Stimulated activated CD4-positive, alpha-beta T cell treated with anti-CD3 and anti-CD28 coated beads, Interleukin-15, amount 100 ng/mL, for 1 hour (primary cell): Measurements from ENCODE around the gene FBXL17.
"Not testable (repeated sequence)": the region's sequence is repeated elsewhere in the genome, so short reads cannot be mapped to it uniquely, and the experiment has no call there.

Experiments
- DNase-seq, 2 donors: peaks; one replicate each; pipeline ENCODE4 v3.0.0-alpha.2; 2020; ENCODE audit warnings: low read depth in 1 of 2, low spot score in 1 of 2

Gene FBXL17

GRCh38 chr5:108167174-108167573 is 214.7 kb downstream of the FBXL17 start:
- no peak for DNase-seq

- DNase-seq = no peak
These were observed 217.3 kb downstream of the FBXL17 start for GRCh38 chr5:108164574-108164973.

DNA sequence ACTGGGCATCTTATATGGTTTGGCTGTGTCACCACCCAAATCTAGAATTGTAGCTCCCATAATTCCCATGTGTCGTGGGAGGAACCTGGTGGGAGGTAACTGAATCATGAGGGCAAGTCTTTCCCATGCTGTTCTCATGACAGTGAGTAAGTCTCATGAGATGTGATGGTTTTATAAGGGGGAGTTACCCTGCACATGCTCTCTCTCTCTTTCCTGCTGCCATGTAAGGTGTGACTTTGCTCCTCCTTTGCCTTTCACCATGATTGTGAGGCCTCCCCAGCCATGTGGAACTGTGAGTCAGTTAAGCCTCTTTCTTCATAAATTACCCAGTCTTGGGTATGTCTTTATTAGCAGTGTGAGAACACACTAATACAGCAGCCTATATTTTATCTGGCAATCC is 229.0 kb downstream of the FBXL17 start:
- not testable (repeated sequence) for DNase-seq

GRCh38 chr5:108149369-108149768 is 232.5 kb downstream of the FBXL17 start:
- DNase-seq = no peak

DNA sequence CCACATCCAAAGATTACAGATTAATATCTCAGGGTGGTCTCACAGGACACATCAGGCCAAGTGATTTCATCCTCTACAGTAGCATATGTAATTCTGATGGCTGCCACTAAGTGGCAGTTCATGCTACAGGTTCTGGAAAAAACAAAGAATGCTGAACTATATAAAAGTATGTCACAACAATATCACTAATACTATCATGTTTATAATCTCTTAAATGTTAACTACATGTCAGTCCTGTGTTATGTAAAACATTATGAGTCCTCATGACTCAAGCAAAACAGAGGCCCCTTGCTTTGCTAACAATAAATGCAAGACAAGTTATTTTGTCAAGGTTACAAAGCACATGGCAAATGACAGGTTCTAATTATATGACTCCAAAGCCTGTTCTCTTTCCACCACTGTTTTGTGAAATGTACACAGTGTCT is 233.2 kb downstream of the FBXL17 start:
- no peak for DNase-seq

GRCh38 chr5:108146222-108146621 is 235.7 kb downstream of the FBXL17 start:
- no peak for DNase-seq

DNA sequence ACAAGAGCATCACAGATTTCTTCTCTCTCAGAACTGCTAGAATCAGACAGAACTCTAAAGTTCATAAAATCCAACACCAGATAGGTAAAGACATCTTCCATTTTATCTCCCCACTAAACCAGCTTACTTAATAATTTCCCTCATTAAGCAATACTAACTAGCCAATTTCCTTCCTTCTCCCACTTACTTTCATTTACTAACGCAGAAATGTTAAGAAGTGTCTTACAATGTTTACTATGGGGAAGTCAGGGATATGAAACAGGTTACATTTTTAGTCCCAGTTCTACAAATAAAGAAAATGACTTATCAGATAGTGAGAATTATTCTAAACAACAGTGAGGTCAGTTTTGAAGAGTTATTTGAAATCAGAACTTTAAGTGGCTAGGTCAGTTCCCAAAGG is 236.5 kb downstream of the FBXL17 start:
- DNase-seq = no peak

DNA sequence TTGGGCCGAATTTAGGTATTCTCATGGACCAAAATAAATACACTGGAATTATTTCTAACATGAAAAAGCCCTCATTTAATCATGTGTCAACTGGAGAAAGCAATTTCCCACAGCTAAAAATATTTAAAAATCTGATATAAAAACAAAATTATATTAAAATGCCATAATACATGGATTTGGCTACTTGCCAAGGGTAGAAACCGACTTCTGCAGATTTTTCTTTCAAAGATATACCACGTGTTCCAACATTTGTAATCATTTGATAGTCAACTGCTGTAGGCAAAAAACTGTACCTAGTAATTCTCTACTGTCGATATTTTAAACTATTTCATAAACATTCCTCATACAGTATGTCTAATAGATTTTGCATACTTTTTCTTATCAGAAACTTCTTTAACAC is 237.6 kb downstream of the FBXL17 start:
- DNase-seq = no peak

GRCh38 chr5:108143581-108143980 is 238.3 kb downstream of the FBXL17 start:
- DNase-seq = no peak

GRCh38 chr5:108141676-108142075 is 240.2 kb downstream of the FBXL17 start:
- no peak for DNase-seq

- DNase-seq = no peak
These were observed 245.4 kb downstream of the FBXL17 start for GRCh38 chr5:108136493-108136892.

DNA sequence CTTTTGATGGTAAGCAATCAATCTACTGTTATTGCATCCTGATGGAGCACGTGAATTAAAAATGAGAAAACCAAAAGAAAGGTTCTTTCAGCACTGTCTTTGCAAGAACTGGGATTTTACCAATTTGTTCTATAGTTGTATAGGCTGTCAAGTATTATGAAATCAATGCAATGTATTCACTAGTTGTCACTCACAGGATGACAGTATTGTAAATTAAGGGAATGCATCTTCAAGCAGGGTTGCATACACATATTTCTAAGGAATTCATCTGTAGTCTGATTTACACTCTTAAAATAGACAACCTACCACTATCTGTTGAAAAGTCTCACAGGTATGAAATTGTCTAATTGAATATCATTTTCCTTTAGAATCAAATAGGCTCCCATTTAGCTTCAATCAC is 252.8 kb downstream of the FBXL17 start:
- DNase-seq = no peak

GRCh38 chr5:108125771-108126511 is 256.0 kb downstream of the FBXL17 start:
- no peak for DNase-seq

DNA sequence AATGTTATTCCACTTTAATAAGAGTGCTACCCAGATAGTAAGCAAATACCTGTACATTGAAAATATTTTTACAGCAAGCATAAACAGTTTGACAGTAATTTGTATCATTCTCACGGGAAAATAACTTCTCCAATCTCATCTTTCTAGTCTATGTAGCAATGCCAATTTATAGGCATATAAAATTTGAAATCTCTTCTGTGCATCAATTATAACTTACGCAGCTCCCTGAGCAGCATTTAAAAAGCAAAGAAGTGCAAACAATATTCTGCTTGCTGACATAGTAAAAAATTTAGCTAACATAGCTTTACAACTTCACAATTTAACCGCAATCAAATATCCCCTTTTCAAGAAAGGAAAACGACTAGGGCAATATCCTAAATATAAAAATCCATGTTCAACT is 257.3 kb downstream of the FBXL17 start:
- DNase-seq = no peak

DNA sequence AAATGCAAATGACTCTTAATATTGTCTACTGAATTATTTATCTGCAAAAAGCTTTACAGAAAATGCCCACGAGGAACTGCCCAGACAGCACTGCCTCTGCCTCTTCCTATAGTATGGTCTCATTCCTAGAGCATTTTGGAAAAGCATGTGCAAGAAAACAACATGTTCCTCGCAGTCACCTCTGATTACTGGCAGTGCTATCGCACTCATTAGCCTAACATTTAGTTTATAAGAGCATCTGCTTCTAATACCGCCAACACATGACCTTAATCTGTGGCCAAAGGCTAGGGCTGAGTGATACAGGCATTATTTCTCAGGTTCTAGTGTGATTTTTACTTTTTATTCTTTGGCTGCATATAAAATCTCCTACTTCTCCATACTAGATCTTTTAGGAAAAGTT is 259.2 kb downstream of the FBXL17 start:
- DNase-seq = no peak

DNA sequence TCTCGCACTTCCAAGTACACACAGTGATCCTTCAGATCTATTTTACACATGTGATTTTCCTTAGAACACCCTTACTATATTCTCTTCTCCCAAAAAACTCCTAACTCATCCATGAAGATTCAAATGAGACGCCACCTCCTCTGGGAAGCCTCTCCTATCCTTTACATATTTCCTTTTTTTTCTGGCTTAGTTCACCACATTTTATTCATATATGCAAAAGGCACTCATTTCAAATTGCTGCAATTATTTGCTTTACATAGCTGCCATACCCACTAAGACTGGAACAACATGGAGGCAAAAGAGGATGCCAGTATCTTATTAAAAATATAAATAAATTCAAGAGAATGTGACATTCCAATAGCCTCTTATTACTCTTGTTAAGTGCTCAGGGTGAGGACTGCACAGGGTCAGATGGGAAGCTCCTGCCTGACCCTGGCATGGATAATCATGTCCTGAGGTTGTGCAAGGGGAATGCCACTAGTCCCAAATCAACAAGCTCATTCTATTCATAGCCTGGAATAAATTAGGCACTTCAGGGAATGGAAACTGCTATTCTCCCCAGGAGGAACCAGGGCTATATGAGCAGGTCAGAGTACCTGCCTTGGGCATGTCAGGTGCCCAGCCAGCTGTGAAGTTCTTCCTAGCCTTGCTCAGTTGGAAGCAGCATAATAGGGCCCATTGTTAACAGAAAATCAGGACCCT is 262.9 kb downstream of the FBXL17 start:
- DNase-seq = no peak

GRCh38 chr5:108115673-108116072 is 266.2 kb downstream of the FBXL17 start:
- no peak for DNase-seq

DNA sequence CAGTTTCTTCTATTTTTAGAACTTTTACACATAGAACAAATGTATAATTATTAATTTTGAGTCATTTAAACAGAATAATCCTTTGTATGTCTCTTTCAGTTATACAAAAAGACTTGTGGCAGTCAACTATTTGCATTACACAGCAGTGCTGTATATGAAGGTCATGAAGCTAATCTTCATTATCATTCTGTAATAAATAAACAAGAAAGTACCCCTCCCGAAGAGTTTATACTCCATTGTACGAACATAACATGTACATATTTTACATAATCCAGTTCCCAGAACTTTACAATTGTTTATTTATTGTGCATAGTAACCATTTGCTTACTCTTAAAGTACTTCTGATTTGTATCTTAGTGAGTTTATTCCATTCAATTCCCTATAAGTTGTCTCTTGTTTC is 267.9 kb downstream of the FBXL17 start:
- no peak for DNase-seq

- DNase-seq = no peak
These were observed 270.2 kb downstream of the FBXL17 start for GRCh38 chr5:108111736-108112135.

DNA sequence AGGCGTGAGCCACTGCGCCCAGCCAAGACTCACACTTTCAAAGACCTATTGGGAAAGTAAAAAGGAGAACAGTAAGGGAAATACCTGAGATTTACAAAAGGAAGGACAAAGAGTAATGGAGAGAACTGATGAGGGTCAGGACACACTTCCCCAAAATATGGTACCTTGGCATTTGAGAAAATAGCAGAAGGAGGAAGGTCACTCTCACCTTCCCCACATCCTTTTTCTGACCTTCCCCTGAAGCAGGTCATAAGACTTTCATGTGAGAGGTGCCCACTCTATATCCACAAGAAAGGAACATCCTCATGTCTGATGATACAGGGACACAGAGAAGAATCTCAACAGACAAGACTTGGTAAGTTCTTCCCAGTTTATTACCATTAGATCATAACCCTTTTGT is 272.8 kb downstream of the FBXL17 start:
- no peak for DNase-seq

DNA sequence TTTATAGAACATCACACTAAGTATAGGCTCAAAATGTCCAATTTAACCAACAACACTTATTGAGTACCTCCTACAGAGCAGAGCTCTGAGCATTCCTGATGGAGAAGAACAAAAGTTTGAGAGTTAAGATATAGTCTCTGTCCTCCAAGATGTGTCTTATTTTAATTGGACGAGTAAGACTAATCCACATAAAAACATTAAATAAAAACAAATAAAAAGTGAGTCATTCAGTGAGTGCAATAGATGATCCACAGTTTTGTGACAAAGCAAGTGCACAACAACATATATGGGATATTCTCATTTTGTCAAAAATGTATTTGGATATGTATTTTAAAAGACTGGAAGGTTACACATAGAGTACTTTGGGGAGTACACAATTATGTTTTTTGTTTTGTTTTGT is 277.4 kb downstream of the FBXL17 start:
- no peak for DNase-seq

DNA sequence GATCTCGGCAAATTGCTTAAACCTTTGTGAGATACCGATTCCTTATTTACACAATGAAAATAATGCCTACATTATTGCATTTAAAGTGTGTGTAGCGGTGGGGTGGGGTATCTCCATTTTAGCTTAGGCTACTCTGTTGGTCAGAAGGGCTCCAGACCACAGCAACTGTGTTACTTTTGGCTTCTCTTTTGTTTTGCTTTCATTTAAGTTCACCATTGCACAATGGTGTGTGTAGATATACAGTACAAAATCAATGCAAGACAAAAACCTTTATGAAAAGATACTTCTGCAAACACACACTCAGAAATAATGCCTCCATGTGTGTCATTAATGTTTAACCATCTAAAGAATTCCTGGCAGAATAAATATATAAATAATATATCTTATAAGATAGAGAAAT is 279.4 kb downstream of the FBXL17 start:
- no peak for DNase-seq

- DNase-seq = no peak
These were observed 280.1 kb downstream of the FBXL17 start for GRCh38 chr5:108101821-108102220.
